ENCODE results near the gene CLDND2. TPM values are rescaled to one million over a fixed set of nuclear protein-coding genes. Genes with fewer than 3 reads are reported as not detected.

CLDND2 gene
- polyA plus RNA-seq, 1 donor: 1.1 TPM

- DNase-seq (ENCODE audit: low read depth): no peak
Observed at GRCh38 chr19:51354742-51355148, 14.1 kb downstream of the CLDND2 start.

- no peak for DNase-seq (ENCODE audit: low read depth)
Observed at GRCh38 chr19:51354103-51354741, 14.6 kb downstream of the CLDND2 start.

- no peak for DNase-seq (ENCODE audit: low read depth)
Observed at GRCh38 chr19:51352783-51353360, 15.9 kb downstream of the CLDND2 start.

GRCh38 chr19:51351266-51351990 lies 17.4 kb downstream of the CLDND2 start:
- no peak for DNase-seq (ENCODE audit: low read depth)

- DNase-seq (ENCODE audit: low read depth): no peak
Observed at GRCh38 chr19:51347209-51347928, 21.4 kb downstream of the CLDND2 start.

GRCh38 chr19:51346742-51347141 lies 22.1 kb downstream of the CLDND2 start:
- no peak for DNase-seq (ENCODE audit: low read depth)

GRCh38 chr19:51345076-51345620 lies 23.7 kb downstream of the CLDND2 start:
- DNase-seq (ENCODE audit: low read depth): no peak

GRCh38 chr19:51342631-51343569 lies 25.9 kb downstream of the CLDND2 start:
- DNase-seq (ENCODE audit: low read depth): no peak

GRCh38 chr19:51341976-51342580 lies 26.7 kb downstream of the CLDND2 start, which contains the start of gene VSIG10L:
Gene VSIG10L, minus strand, starts transcription at chr19:51342139. Its CDS starts 15 bp downstream, at chr19:51342124.
- no peak for DNase-seq (ENCODE audit: low read depth)

- no peak for DNase-seq (ENCODE audit: low read depth)
Observed at GRCh38 chr19:51341066-51341465, 27.7 kb downstream of the CLDND2 start.

- no peak for DNase-seq (ENCODE audit: low read depth)
Observed at GRCh38 chr19:51339687-51340656, 28.8 kb downstream of the CLDND2 start.

GRCh38 chr19:51339313-51339686 lies 29.5 kb downstream of the CLDND2 start:
- no peak for DNase-seq (ENCODE audit: low read depth)

- no peak for DNase-seq (ENCODE audit: low read depth)
Observed at GRCh38 chr19:51338563-51339312, 30.1 kb downstream of the CLDND2 start.

- no peak for DNase-seq (ENCODE audit: low read depth)
Observed at GRCh38 chr19:51337861-51338562, 30.8 kb downstream of the CLDND2 start.

- DNase-seq (ENCODE audit: low read depth): no peak
Observed at GRCh38 chr19:51337141-51337860, 31.5 kb downstream of the CLDND2 start.

- DNase-seq (ENCODE audit: low read depth): no peak
Observed at GRCh38 chr19:51333836-51334460, 34.9 kb downstream of the CLDND2 start.

GRCh38 chr19:51331716-51332115 lies 37.1 kb downstream of the CLDND2 start:
- no peak for DNase-seq (ENCODE audit: low read depth)
